Suprapubic skin (tissue), 4 donors: Measurements from ENCODE around the gene HERC3. TPM values are rescaled to one million over a fixed set of nuclear protein-coding genes. Genes with fewer than 3 reads are reported as not detected.

Experiments used
- DNase-seq, 2 donors: peaks; one replicate each; pipeline ENCODE4 v3.0.0-alpha.2; 2019; ENCODE audit warnings: low spot score in 2 of 2
- H3K27ac ChIP-seq: fragments of 200-600 bp; sonication (generic); one replicate; pipeline ENCODE4 v1.5.1; 2019
- H3K27me3 ChIP-seq: fragments of 200-600 bp; sonication (generic); one replicate; pipeline ENCODE4 v1.5.1; 2019
- H3K36me3 ChIP-seq: fragments of 200-600 bp; sonication (generic); one replicate; pipeline ENCODE4 v1.5.1; 2019
- H3K4me1 ChIP-seq: fragments of 200-600 bp; sonication (generic); one replicate; pipeline ENCODE4 v1.5.1; 2019
- H3K4me3 ChIP-seq: fragments of 200-600 bp; sonication (generic); one replicate; pipeline ENCODE4 v1.5.1; 2019; ENCODE audit warnings: mild to moderate bottlenecking
- H3K9me3 ChIP-seq: fragments of 200-600 bp; sonication (generic); one replicate; pipeline ENCODE4 v1.5.1; 2019
- EP300 ChIP-seq: sonication (generic); formaldehyde crosslinking; IDR thresholded peaks from one replicate; pipeline ENCODE4 v1.6.1; 2017; ENCODE audit warnings: antibody characterized with exemption
- POLR2A ChIP-seq, 2 donors: fragments of 450-650 bp; IDR thresholded peaks; one replicate each; pipeline ENCODE4 v1.6.1; 2017; ENCODE audit warnings: antibody characterized with exemption in 2 of 2, mild to moderate bottlenecking in 2 of 2, moderate library complexity in 2 of 2
- POLR2AphosphoS5 ChIP-seq, 3 donors: sonication (generic); formaldehyde crosslinking; IDR thresholded peaks; one replicate each; pipeline ENCODE4 v1.6.1; 2017; ENCODE audit warnings: antibody characterized with exemption in 3 of 3
- WGBS: methylation state at CpG from one replicate; pipeline ENCODE4 v1.1.5; 2018; 5-methylcytosine and 5-hydroxymethylcytosine counted together
- total RNA-seq, 4 donors: library from RNA; depleted of rRNA; stranded (reverse); fragments of >200 nt; gene quantifications; one replicate each; pipeline ENCODE4 v1.1.0, GENCODE V29; 2016
- TF ChIP-seq, protein P1 (sequence below), 2 donors: fragments of 200-600 bp in 1 of 2; fragments of 450-650 bp in 1 of 2; sonication (generic) in 1 of 2; IDR thresholded peaks; one replicate each; pipeline ENCODE4 v1.5.1; 2016 to 2019; ENCODE audit warnings: antibody characterized with exemption in 2 of 2, mild to moderate bottlenecking in 1 of 2, moderate library complexity in 1 of 2

Gene HERC3
- total RNA-seq, 4 donors from 2014 or later, result 41.6 to 110 (median 48.0) TPM

DNA sequence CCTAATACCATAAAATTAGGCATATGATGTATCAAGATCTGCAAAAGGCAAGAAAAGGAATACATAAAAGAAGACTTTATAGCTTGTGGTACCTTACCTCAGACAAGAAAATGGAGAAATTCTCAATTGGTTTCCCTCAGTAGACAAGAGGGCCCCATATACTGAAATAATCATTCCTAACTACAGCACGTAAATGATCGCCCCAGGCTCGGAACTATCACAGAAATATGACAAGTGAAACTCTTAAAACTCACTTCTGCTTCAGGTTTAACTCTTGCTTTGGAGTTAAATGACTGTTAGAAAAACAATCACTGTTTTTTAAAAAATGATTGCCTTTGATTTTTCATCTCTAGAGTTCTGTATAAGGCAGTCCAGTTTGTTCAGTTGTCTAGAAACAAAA lies 144.0 kb downstream of the HERC3 start:
- no peak for TF ChIP-seq EP300
- TF ChIP-seq, protein P1, sequence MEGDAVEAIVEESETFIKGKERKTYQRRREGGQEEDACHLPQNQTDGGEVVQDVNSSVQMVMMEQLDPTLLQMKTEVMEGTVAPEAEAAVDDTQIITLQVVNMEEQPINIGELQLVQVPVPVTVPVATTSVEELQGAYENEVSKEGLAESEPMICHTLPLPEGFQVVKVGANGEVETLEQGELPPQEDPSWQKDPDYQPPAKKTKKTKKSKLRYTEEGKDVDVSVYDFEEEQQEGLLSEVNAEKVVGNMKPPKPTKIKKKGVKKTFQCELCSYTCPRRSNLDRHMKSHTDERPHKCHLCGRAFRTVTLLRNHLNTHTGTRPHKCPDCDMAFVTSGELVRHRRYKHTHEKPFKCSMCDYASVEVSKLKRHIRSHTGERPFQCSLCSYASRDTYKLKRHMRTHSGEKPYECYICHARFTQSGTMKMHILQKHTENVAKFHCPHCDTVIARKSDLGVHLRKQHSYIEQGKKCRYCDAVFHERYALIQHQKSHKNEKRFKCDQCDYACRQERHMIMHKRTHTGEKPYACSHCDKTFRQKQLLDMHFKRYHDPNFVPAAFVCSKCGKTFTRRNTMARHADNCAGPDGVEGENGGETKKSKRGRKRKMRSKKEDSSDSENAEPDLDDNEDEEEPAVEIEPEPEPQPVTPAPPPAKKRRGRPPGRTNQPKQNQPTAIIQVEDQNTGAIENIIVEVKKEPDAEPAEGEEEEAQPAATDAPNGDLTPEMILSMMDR (IDR thresholded peaks at IDR 0.05), result no peak
- no peak for TF ChIP-seq POLR2A (IDR thresholded peaks at IDR 0.05)
- no peak for TF ChIP-seq POLR2AphosphoS5 (IDR thresholded peaks at IDR 0.05)
- Histone ChIP-seq H3K4me1 (peaks cover 13% of the 10 kb centered on the region), H3K9me3 (no peaks in the 10 kb centered on the region), H3K36me3 (peaks cover 50% of the 10 kb centered on the region), H3K27ac (peak overlapping the region; percentile 15), H3K4me3 (no peak overlapping the region), H3K27me3 (no peaks in the 10 kb centered on the region)
- no peak for DNase-seq
- WGBS, result 86% methylated on average over 3 of the region's 3 CpGs

DNA sequence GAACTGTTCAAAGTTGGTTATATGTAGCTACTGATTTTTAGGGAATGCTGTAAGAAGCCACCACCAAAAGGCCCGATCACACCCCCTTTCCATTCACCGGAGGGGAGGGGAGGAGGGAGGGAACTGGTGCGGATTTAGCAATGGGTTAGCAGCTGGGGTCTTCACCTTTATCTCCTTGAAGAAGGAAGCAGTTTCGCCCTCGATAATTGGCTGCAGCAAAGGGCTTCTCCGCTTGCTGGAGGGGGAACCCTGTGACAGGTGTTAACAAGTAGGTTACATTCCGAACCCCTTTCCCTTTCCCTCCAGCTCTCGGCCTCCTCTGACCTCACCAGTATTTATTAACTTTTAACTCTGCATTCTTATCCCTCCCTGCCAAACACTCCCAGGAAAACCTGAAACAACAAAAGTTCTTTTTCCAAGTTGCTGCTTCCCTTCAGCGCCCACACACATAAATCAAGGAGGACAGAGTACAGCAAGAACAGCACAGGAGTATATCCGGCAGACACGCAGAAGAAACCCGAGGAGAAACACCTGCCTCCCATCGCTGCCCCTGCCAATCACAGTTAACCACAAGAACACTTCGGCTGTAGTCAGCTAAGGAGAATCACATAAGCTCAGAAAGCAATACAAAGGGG lies 145.1 kb downstream of the HERC3 start:
- WGBS, result 52% methylated on average over 14 of the region's 14 CpGs
- Histone ChIP-seq H3K27ac (peak overlapping the region; percentile 44), H3K4me3 (no peak overlapping the region), H3K36me3 (peaks cover 43% of the 10 kb centered on the region), H3K9me3 (no peaks in the 10 kb centered on the region), H3K27me3 (no peaks in the 10 kb centered on the region), H3K4me1 (peaks cover 13% of the 10 kb centered on the region)
- no peak for DNase-seq
- TF ChIP-seq POLR2AphosphoS5 (IDR thresholded peaks at IDR 0.05) (no peak), POLR2A (IDR thresholded peaks at IDR 0.05) (no peak), EP300 (no peak)
- TF ChIP-seq, protein P1 (IDR thresholded peaks at IDR 0.05), result no peak

DNA sequence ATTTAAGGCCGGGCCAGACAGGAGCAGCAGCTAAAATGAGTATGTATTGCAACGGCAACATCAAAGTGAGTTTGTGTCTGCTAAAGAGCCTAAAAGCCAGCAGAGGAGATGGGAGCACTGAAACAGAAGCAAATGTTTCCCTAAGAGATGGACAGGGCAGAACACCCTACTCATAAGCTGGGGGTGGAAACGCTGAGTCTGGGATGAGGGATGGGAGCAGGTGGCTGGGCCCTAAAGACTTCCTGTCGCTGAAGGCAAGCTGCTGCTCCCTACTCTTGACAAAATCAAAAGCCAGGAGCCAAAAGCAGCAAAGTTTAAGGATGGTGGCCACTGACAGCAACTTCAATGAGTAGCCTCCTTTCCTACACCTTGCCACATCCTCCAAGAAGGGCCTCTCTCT lies 145.9 kb downstream of the HERC3 start:
- DNase-seq, result no peak
- no peaks in the 10 kb centered on the region for H3K9me3 ChIP-seq
- H3K4me1 ChIP-seq, result peaks cover 13% of the 10 kb centered on the region
- TF ChIP-seq, protein P1 (IDR thresholded peaks at IDR 0.05), result no peak
- no peak for TF ChIP-seq POLR2A (IDR thresholded peaks at IDR 0.05)
- no peak for TF ChIP-seq POLR2AphosphoS5 (IDR thresholded peaks at IDR 0.05)
- no peak for TF ChIP-seq EP300
- no peak overlapping the region for H3K4me3 ChIP-seq
- H3K36me3 ChIP-seq, result peaks cover 40% of the 10 kb centered on the region
- WGBS, result 91% methylated on average over 4 of the region's 4 CpGs
- H3K27ac ChIP-seq, result no peak overlapping the region
- no peaks in the 10 kb centered on the region for H3K27me3 ChIP-seq

DNA sequence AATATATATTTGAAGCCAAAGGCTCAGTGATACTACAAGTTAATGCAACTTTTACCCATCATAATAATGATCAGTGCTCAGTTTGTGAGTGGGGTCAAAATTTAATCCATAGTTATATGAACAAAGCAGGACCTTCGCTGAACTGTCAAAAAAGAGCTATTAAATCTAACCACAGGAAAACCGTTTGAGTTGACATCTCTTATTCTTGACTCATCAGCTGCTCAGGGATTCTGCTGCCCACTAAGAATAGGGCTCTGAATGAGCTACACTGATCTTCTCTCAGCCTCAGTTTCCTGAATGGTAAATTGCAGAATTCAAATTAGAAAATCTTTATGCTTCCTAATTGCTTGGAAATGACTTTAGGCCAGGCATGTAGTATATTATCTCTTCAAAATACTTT lies 150.3 kb downstream of the HERC3 start:
- DNase-seq, result no peak
- H3K4me3 ChIP-seq, result no peak overlapping the region
- H3K4me1 ChIP-seq, result peaks cover 7% of the 10 kb centered on the region
- WGBS, result 66% methylated on average over 2 of the region's 2 CpGs
- H3K36me3 ChIP-seq, result peaks cover 62% of the 10 kb centered on the region
- no peak overlapping the region for H3K27ac ChIP-seq
- no peak for TF ChIP-seq EP300
- no peak for TF ChIP-seq POLR2A (IDR thresholded peaks at IDR 0.05)
- TF ChIP-seq, protein P1 (IDR thresholded peaks at IDR 0.05), result no peak
- no peak for TF ChIP-seq POLR2AphosphoS5 (IDR thresholded peaks at IDR 0.05)
- no peaks in the 10 kb centered on the region for H3K9me3 ChIP-seq
- H3K27me3 ChIP-seq, result no peaks in the 10 kb centered on the region

DNA sequence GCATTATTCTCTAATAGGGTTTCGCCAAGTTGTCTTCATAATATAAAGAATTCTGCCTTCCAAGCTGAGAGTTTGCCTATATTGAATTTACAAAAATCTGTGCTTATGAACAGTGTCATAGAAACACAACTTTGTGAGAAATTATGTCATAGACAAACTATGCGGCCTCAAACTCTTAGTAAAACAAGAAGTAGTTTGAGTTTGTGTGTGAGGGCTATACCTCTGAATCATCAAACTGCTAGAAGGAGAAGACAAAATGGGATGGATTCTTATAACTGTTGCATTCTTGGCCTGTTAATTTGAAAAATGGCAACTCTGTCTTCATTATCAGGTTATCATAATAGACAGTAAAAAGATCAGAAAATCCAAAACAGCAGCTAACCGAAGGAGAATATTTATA lies 151.4 kb downstream of the HERC3 start:
- H3K27ac ChIP-seq, result no peak overlapping the region
- TF ChIP-seq POLR2AphosphoS5 (IDR thresholded peaks at IDR 0.05) (no peak), EP300 (no peak), POLR2A (IDR thresholded peaks at IDR 0.05) (no peak)
- TF ChIP-seq, protein P1 (IDR thresholded peaks at IDR 0.05), result no peak
- no peaks in the 10 kb centered on the region for H3K9me3 ChIP-seq
- H3K4me3 ChIP-seq, result no peak overlapping the region
- no peaks in the 10 kb centered on the region for H3K27me3 ChIP-seq
- H3K36me3 ChIP-seq, result peaks cover 62% of the 10 kb centered on the region
- no peak for DNase-seq
- WGBS, result 92% methylated on average over 3 of the region's 3 CpGs
- H3K4me1 ChIP-seq, result peaks cover 4% of the 10 kb centered on the region
